DOHH2 (cell line): Measurements from ENCODE around the gene POR.

Source experiments
- H3F3A ChIP-seq: fragments of 200-600 bp; sonication (generic), shearing (Covaris generic); 2 replicates; pipeline ENCODE4 v1.6.0; 2016; ENCODE audit warnings: antibody characterized with exemption, mild to moderate bottlenecking; ENCODE audit not compliant: control insufficient read depth, insufficient read depth
- H3K27ac ChIP-seq: fragments of 200-600 bp; sonication (generic); 2 replicates; pipeline ENCODE4 v1.5.1; 2014; ENCODE audit warnings: low read depth, mild to moderate bottlenecking, low read length, moderate library complexity
- H3K27me3 ChIP-seq: fragments of 200-600 bp; sonication (generic); 2 replicates; pipeline ENCODE4 v1.6.1; 2014; ENCODE audit warnings: mild to moderate bottlenecking, low read length, mixed read lengths; ENCODE audit not compliant: control insufficient read depth
- H3K36me3 ChIP-seq: fragments of 200-600 bp; sonication (generic); 2 replicates; pipeline ENCODE4 v1.6.1; 2014; ENCODE audit warnings: mild to moderate bottlenecking, low read length, moderate library complexity, mixed read lengths; ENCODE audit not compliant: control insufficient read depth
- H3K4me1 ChIP-seq: fragments of 200-600 bp; sonication (generic); 2 replicates; pipeline ENCODE4 v1.6.1; 2014; ENCODE audit warnings: mild to moderate bottlenecking, low read length, mixed read lengths; ENCODE audit not compliant: control insufficient read depth
- H3K4me2 ChIP-seq: fragments of 200-600 bp; sonication (generic); 2 replicates; pipeline ENCODE4 v1.6.0; 2014; ENCODE audit warnings: mild to moderate bottlenecking, low read length, moderate library complexity
- H3K4me3 ChIP-seq: fragments of 200-600 bp; sonication (generic); 2 replicates; pipeline ENCODE4 v1.5.1; 2014; ENCODE audit warnings: mild to moderate bottlenecking, low read length, mixed read lengths
- H3K79me2 ChIP-seq: fragments of 200-600 bp; sonication (generic); 2 replicates; pipeline ENCODE4 v1.6.1; 2014; ENCODE audit warnings: mild to moderate bottlenecking, low read length, mixed read lengths; ENCODE audit not compliant: control insufficient read depth
- H3K9me2 ChIP-seq: fragments of 200-600 bp; sonication (generic); replicated peaks from 2 replicates; pipeline ENCODE4 v1.6.1; 2014; ENCODE audit warnings: mild to moderate bottlenecking, low read length, mixed read lengths; ENCODE audit not compliant: control insufficient read depth
- H3K9me3 ChIP-seq: fragments of 200-600 bp; sonication (generic); 2 replicates; pipeline ENCODE4 v1.6.1; 2014; ENCODE audit warnings: antibody characterized with exemption, low read length, mixed read lengths; ENCODE audit not compliant: control insufficient read depth, insufficient read depth
- H4K20me1 ChIP-seq: fragments of 200-600 bp; sonication (generic); 2 replicates; pipeline ENCODE4 v1.6.0; 2014; ENCODE audit warnings: low read depth, mild to moderate bottlenecking, antibody characterized with exemption, low read length, moderate library complexity; ENCODE audit not compliant: control insufficient read depth, insufficient read depth
- EZH2phosphoT487 ChIP-seq: fragments of 200-600 bp; sonication (generic); IDR thresholded peaks from 2 replicates; pipeline ENCODE4 v1.6.1; 2017; ENCODE audit warnings: borderline replicate concordance, mild to moderate bottlenecking, antibody characterized with exemption, low read length, moderate library complexity, mixed read lengths
- TF ChIP-seq, protein P1 (sequence below): fragments of 200-600 bp; sonication (generic); IDR thresholded peaks from one replicate; pipeline ENCODE4 v1.5.1; 2014; ENCODE audit warnings: antibody characterized with exemption, mild to moderate bottlenecking, low read depth, low read length; ENCODE audit not compliant: poor library complexity, severe bottlenecking

POR gene

DNA sequence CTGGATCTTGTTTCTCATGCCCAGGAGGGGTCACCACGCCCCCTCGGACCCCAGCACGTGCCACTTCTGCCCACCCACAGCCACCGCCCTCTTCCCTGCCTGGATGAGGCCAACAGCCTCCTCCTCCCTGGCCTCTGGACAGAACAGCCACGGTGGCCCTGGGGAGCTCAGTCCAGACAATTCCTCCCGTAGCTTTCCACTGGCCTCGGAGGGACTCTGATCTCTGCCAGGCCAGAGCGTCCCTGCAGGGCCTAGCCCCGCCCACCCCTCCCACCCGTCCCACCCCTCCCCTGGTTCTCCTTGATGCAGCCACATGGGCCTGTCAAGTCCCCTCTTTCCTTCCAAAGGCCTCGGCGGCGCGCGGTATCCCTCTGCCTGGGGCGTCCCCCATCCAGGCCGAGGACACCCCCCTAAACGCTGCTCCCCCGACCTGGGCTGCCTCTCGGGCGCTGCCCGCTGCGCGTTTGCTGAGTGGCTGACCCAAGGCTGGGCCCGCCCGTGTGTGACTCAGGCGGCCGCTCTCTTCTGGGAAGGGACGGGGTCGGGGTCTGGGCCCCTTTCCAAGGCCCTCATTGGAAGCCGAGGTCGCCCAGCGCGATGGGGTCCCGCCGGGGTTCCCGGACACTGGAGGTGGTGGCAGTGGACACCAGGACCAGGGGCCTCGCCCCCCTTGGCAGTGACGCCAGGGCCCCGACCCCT is 78.9 kb downstream of the POR start:
- Histone ChIP-seq H3K27ac (no peak overlapping the region), H3K79me2 (no peaks in the 10 kb centered on the region), H3K4me2 (peak overlapping the region; percentile 79), H3F3A (peaks cover 3% of the 10 kb centered on the region; the same call in 1 of the 2 replicates), H3K4me1 (peaks cover 22% of the 10 kb centered on the region), H3K4me3 (peak overlapping the region; percentile 83), H3K27me3 (no peaks in the 10 kb centered on the region), H3K9me3 (no peaks in the 10 kb centered on the region), H3K9me2 (no peaks in the 10 kb centered on the region), H3K36me3 (peaks cover 26% of the 10 kb centered on the region), H4K20me1 (no peaks in the 10 kb centered on the region)
- TF ChIP-seq, protein P1, sequence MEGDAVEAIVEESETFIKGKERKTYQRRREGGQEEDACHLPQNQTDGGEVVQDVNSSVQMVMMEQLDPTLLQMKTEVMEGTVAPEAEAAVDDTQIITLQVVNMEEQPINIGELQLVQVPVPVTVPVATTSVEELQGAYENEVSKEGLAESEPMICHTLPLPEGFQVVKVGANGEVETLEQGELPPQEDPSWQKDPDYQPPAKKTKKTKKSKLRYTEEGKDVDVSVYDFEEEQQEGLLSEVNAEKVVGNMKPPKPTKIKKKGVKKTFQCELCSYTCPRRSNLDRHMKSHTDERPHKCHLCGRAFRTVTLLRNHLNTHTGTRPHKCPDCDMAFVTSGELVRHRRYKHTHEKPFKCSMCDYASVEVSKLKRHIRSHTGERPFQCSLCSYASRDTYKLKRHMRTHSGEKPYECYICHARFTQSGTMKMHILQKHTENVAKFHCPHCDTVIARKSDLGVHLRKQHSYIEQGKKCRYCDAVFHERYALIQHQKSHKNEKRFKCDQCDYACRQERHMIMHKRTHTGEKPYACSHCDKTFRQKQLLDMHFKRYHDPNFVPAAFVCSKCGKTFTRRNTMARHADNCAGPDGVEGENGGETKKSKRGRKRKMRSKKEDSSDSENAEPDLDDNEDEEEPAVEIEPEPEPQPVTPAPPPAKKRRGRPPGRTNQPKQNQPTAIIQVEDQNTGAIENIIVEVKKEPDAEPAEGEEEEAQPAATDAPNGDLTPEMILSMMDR = no peak
- TF ChIP-seq EZH2phosphoT487 = no peak

DNA sequence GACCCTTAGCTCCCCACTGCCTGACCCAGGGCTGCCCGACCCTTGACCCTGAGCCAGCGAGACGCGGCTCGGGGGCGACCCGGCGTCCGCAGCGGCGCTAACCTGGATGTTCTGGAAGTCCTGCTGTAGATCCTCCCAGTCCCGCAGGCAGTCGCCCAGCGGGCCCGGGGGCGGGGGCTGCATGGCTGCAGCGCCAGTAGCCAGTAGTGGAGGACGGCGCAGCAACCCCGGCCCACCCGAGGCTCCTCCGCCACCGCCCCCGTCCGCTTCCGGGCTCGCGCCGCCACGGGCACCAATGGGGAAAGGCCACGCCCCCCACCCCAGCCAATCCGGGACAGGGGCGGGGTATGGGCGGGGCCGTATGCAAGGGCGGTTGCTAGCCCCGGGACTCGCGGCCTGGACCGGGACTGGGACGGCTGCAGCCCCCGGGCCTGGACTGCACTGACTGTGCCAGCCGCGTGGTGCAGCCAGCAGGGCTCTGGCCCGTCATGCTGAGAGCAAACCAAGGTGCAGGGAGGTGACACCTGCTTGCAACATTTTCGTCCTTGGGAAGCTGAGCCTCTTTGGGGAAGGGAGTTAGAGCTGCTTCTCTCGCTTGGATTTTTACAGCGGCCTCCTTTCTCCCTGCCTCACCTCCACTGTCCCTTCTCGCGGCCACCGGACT is 79.6 kb downstream of the POR start, which contains the start of gene TMEM120A:
Gene TMEM120A, minus strand, starts transcription at position 208 of the 664 bp plus-strand sequence. Its CDS starts 25 bp downstream, at position 183.
- Histone ChIP-seq H3K79me2 (no peaks in the 10 kb centered on the region), H3K4me3 (peak within 1 kb of the TSS; percentile 83), H3K9me2 (no peaks in the 10 kb centered on the region), H3K27me3 (no peaks in the 10 kb centered on the region), H4K20me1 (no peaks in the 10 kb centered on the region), H3K9me3 (no peaks in the 10 kb centered on the region), H3K27ac (no peak within 1 kb of the TSS), H3K4me2 (peak within 1 kb of the TSS; percentile 79), H3F3A (peaks cover 3% of the 10 kb centered on the region; the same call in 1 of the 2 replicates), H3K4me1 (peaks cover 18% of the 10 kb centered on the region), H3K36me3 (peaks cover 26% of the 10 kb centered on the region)
- no peak for TF ChIP-seq EZH2phosphoT487
- TF ChIP-seq, protein P1 = no peak

DNA sequence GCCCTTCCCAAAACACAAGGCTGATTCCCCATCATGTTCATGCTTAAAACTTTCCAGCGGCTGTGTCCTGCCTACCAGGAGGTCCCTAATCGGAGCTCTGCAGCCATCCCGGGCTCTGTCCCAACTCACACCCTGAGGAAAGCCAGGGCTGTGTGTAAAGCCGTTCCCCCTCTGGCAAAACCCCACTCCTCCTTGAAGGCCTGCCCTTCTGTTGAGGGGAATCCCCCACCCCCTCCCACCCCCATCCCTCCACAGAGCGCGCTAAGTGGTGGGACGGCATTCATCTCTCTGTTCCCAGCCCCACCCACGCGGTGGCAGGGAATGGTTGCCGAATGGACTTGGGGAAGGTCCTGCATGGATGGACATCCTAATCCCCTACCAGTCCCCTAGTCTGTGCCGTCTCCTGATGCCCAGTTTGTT is 80.1 kb downstream of the POR start:
- Histone ChIP-seq H3K9me2 (no peaks in the 10 kb centered on the region), H3K4me1 (peaks cover 18% of the 10 kb centered on the region), H3K4me3 (peak overlapping the region; percentile 83; the same call in 1 of the 2 replicates), H3K79me2 (no peaks in the 10 kb centered on the region), H4K20me1 (no peaks in the 10 kb centered on the region), H3K27me3 (no peaks in the 10 kb centered on the region), H3K9me3 (no peaks in the 10 kb centered on the region), H3F3A (peaks cover 3% of the 10 kb centered on the region; the same call in 1 of the 2 replicates), H3K27ac (no peak overlapping the region), H3K4me2 (peak overlapping the region; percentile 79), H3K36me3 (peaks cover 26% of the 10 kb centered on the region)
- TF ChIP-seq, protein P1 = no peak
- no peak for TF ChIP-seq EZH2phosphoT487
